Uterus (tissue), 4 donors: ENCODE measurements around the gene FRMD8. TPM values are rescaled to one million over a fixed set of nuclear protein-coding genes. Genes with fewer than 3 reads are reported as not detected.

Experiments
- DNase-seq, 2 donors: peaks; one replicate each; pipeline ENCODE4 v3.0.0-alpha.2; 2019 to 2020
- H3K27ac ChIP-seq, 2 donors: fragments of 200-600 bp; sonication (generic); 1 replicate in 1 of 2; 2 replicates in 1 of 2; pipeline ENCODE4 v1.5.1; 2016 to 2018
- H3K27me3 ChIP-seq, 2 donors: fragments of 200-600 bp; sonication (generic); one replicate each; pipeline ENCODE4 v1.5.1; 2018 to 2019; ENCODE audit warnings: control low read depth in 1 of 2
- H3K36me3 ChIP-seq, 2 donors: fragments of 200-600 bp; sonication (generic); one replicate each; pipeline ENCODE4 v1.5.1; 2019; ENCODE audit warnings: control low read depth in 1 of 2
- H3K4me1 ChIP-seq, 2 donors: fragments of 200-600 bp; sonication (generic); one replicate each; pipeline ENCODE4 v1.5.1; 2018 to 2019; ENCODE audit warnings: control low read depth in 1 of 2
- H3K4me3 ChIP-seq, 2 donors: fragments of 200-600 bp; sonication (generic); 1 replicate in 1 of 2; 2 replicates in 1 of 2; pipeline ENCODE4 v1.5.1; 2018 to 2019; ENCODE audit warnings: mild to moderate bottlenecking in 1 of 2
- H3K9me3 ChIP-seq, 2 donors: fragments of 200-600 bp; sonication (generic); one replicate each; pipeline ENCODE4 v1.5.1; 2019; ENCODE audit warnings: control low read depth in 1 of 2
- POLR2A ChIP-seq, 2 donors: fragments of 450-650 bp; IDR thresholded peaks; one replicate each; pipeline ENCODE4 v1.6.1; 2016; ENCODE audit warnings: antibody characterized with exemption in 2 of 2, mild to moderate bottlenecking in 1 of 2, moderate library complexity in 1 of 2
- intact Hi-C: fragments of 100-400 bp; cut with DNase I; formaldehyde crosslinking; loops from one replicate; pipeline ENCODE4 v1.15.1; 2023; ENCODE audit warnings: low total_unique reads
- total RNA-seq, 4 donors: library from RNA; depleted of rRNA in 3 of 4; stranded (reverse); fragments of >200 nt in 3 of 4; gene quantifications; one replicate each; pipeline versions ENCODE4 v1.1.0 to v1.2.4, GENCODE V29; 2014 to 2023
- TF ChIP-seq, protein P1 (sequence below), 4 experiments: fragments of 200-600 bp in 2 of 4; fragments of 450-650 bp in 2 of 4; sonication (generic) in 2 of 4; IDR thresholded peaks; one replicate each; pipeline ENCODE4 v1.5.1; 2016 to 2019; ENCODE audit warnings: antibody characterized with exemption in 4 of 4, mild to moderate bottlenecking in 2 of 4, moderate library complexity in 1 of 4
- donor health status: DM: yes; HTN: yes; CAD: no.

The FRMD8 gene
- total RNA-seq, 4 donors from 2014 or later: 15.9 to 160 (median 41.5) TPM

- H3K27me3 ChIP-seq: no peaks in the 10 kb centered on the region
- TF ChIP-seq, protein P1, sequence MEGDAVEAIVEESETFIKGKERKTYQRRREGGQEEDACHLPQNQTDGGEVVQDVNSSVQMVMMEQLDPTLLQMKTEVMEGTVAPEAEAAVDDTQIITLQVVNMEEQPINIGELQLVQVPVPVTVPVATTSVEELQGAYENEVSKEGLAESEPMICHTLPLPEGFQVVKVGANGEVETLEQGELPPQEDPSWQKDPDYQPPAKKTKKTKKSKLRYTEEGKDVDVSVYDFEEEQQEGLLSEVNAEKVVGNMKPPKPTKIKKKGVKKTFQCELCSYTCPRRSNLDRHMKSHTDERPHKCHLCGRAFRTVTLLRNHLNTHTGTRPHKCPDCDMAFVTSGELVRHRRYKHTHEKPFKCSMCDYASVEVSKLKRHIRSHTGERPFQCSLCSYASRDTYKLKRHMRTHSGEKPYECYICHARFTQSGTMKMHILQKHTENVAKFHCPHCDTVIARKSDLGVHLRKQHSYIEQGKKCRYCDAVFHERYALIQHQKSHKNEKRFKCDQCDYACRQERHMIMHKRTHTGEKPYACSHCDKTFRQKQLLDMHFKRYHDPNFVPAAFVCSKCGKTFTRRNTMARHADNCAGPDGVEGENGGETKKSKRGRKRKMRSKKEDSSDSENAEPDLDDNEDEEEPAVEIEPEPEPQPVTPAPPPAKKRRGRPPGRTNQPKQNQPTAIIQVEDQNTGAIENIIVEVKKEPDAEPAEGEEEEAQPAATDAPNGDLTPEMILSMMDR (IDR thresholded peaks at IDR 0.05): no peak
- TF ChIP-seq POLR2A (IDR thresholded peaks at IDR 0.05): no peak
- H3K9me3 ChIP-seq: no peaks in the 10 kb centered on the region
- no peak for DNase-seq
- intact Hi-C loops: no loop called here
- H3K36me3 ChIP-seq: no peaks in the 10 kb centered on the region
- peak overlapping the region in 1 of 2 donors; percentile 7 for H3K4me3 ChIP-seq
- H3K27ac ChIP-seq: peak overlapping the region; percentile 69 to 97
- peaks cover 0 to 21% of the 10 kb centered on the region in 2 donors for H3K4me1 ChIP-seq
Observed at GRCh38 chr11:65390996-65391395, 4.6 kb downstream of the FRMD8 start.

DNA sequence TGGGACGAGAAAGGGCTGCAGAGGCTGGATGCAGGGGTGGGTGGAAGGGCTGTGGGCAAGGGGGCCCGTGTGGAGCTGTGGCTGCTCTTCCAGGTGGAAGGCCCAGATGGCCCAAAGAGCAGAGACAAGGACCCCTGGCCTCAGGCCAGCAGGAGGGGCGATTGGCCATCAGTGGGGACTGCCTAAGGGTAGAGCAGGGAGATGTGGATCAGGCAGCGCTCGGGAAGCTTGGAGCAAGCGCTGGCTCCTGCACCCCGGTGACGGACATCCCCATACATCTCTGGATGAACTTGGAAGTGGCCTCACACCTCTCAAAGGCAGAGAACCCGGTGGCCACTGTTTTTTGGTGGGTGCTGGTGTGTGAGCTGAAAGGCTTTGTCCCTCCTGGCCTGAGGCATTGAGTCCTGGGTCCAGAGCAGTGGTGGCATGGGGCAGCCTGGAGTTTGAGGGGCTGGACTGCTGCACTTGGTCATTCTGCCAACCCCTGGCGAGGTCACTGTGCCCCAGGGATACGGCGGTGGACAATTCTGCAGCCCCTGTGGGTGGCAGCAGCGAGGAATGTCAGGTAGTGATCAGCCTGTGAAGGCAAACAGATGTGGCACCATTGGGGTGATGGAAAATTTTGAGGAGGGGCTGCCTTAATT lies 5.9 kb downstream of the FRMD8 start:
- TF ChIP-seq POLR2A (IDR thresholded peaks at IDR 0.05): no peak
- TF ChIP-seq, protein P1 (IDR thresholded peaks at IDR 0.05): no peak
- peak overlapping the region in 1 of 2 donors; percentile 97 for H3K27ac ChIP-seq
- intact Hi-C loops: no loop called here

DNA sequence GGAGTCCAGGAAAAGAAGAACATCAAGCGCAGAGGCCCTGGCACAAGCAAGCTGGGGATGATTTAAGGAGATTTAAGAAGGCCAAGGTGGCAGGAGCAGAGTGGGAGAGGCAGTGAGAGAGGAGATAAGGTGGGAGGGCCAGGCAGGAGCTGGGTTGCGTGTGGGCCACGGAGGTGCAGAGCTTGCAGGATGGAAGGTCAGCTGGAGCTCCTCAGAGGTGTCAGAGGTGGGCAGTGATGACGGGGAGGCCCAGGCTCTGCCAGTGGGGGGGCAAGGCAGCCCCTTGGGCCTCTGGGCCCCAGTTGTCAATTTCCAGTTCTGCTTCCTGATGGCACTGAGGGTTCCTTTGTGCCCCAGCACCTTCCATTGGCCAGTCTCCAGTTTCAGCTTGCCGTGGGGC lies 6.5 kb downstream of the FRMD8 start:
- intact Hi-C loops: no loop called here
- no peak for DNase-seq
- Histone ChIP-seq H3K9me3 (no peaks in the 10 kb centered on the region), H3K27me3 (no peaks in the 10 kb centered on the region), H3K4me1 (peaks cover 0 to 16% of the 10 kb centered on the region in 2 donors), H3K27ac (no peak overlapping the region), H3K4me3 (no peak overlapping the region), H3K36me3 (no peaks in the 10 kb centered on the region)
- TF ChIP-seq, protein P1 (IDR thresholded peaks at IDR 0.05): no peak
- TF ChIP-seq POLR2A (IDR thresholded peaks at IDR 0.05): no peak

More for the DNA sequence above, 5.9 kb downstream of the FRMD8 start:
- DNase-seq: no peak
- Histone ChIP-seq H3K9me3 (no peaks in the 10 kb centered on the region), H3K27me3 (no peaks in the 10 kb centered on the region), H3K4me1 (peaks cover 0 to 21% of the 10 kb centered on the region in 2 donors), H3K36me3 (no peaks in the 10 kb centered on the region), H3K4me3 (no peak overlapping the region)

- Histone ChIP-seq H3K4me3 (no peak overlapping the region), H3K27me3 (no peaks in the 10 kb centered on the region), H3K4me1 (peaks cover 0 to 15% of the 10 kb centered on the region in 2 donors), H3K36me3 (no peaks in the 10 kb centered on the region), H3K9me3 (no peaks in the 10 kb centered on the region), H3K27ac (no peak overlapping the region)
- TF ChIP-seq POLR2A (IDR thresholded peaks at IDR 0.05): no peak
- TF ChIP-seq, protein P1 (IDR thresholded peaks at IDR 0.05): no peak
- DNase-seq: no peak
- intact Hi-C loops: no loop called here
Observed at GRCh38 chr11:65393513-65394079, 7.2 kb downstream of the FRMD8 start.

- Histone ChIP-seq H3K27ac (no peak overlapping the region), H3K27me3 (no peaks in the 10 kb centered on the region), H3K9me3 (no peaks in the 10 kb centered on the region), H3K4me3 (no peak overlapping the region), H3K4me1 (peaks cover 0 to 15% of the 10 kb centered on the region in 2 donors), H3K36me3 (no peaks in the 10 kb centered on the region)
- TF ChIP-seq POLR2A (IDR thresholded peaks at IDR 0.05): no peak
- TF ChIP-seq, protein P1 (IDR thresholded peaks at IDR 0.05): no peak
- intact Hi-C loops: no loop called here
- DNase-seq: no peak
Observed at GRCh38 chr11:65394125-65394536, 7.7 kb downstream of the FRMD8 start.
